ENCODE data around the gene NXN. TPM values are rescaled to one million over a fixed set of nuclear protein-coding genes. Genes with fewer than 3 reads are reported as not detected.
A peak's percentile ranks its signal among the peaks of the same experiment; 100 is the strongest.
"Not testable (repeated sequence)": the region's sequence is repeated elsewhere in the genome, so short reads cannot be mapped to it uniquely, and the experiment has no call there.

Gene NXN
- total RNA-seq, 1 experiment from 2014 or later, result 6.0 TPM

DNA sequence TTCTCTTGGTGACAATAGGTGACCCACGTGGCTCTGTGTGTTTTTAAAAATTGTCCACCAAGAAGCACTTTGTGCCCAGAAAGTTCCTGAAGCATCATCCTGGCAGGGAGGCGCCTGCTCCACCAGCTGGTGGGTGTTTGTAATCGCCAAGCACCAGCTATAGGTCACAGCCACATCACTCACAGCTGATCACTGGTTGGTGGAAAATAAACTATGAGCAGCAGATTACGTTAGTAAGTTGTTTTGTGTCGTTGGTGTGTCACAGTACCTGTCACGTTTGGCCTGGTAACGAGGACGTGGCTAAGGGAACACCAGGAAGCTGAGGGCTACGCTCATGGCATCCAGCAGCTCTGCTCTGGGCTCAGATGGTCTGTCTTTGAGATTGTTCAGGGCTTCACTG, 187.3 kb downstream of the NXN start:
- CTCF ChIA-PET, result interaction anchor here (0.6 kb wide), 1 partner anchor 205 kb away, joined by 8 read pairs; the partner anchor contains the start of gene TIMM22
- intact Hi-C loops (cut with micrococcal nuclease; ENCODE audit: unreplicated experiment), result no loop called here

DNA sequence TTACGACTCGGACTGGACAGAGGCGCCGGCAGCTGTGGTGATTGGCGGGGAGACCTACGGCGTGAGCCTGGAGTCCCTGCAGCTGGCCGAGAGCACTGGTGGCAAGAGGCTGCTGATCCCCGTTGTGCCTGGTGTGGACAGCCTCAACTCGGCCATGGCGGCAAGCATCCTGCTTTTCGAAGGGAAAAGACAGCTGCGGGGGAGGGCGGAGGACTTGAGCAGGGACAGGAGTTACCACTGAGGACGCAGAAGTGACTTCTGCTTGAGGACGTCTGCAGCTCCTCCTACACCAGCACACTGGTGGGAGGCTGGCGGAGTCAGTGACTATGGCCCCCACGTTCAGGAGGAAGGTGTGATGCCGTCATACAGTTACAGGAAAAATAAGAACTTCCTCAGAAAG, 187.7 kb downstream of the NXN start:
- no peak overlapping the region for H3K4me3 ChIP-seq (ENCODE audit: low read depth, low read length, poor library complexity, severe bottlenecking)
- no peaks in the 10 kb centered on the region for H3K27me3 ChIP-seq (replicated peaks; ENCODE audit: insufficient read depth, low read depth, low read length, poor library complexity)
- TSS peak; percentile 36 for BruUV-seq (replicated peaks)
- peaks cover 23% of the 10 kb centered on the region for H3K36me3 ChIP-seq (ENCODE audit: insufficient read depth, low read length, poor library complexity, severe bottlenecking)
- TF ChIP-seq EZH2 (IDR thresholded peaks at IDR 0.05; ENCODE audit: borderline replicate concordance, low read depth, low read length, poor library complexity, severe bottlenecking), result no peak
- TF ChIP-seq, protein P1, sequence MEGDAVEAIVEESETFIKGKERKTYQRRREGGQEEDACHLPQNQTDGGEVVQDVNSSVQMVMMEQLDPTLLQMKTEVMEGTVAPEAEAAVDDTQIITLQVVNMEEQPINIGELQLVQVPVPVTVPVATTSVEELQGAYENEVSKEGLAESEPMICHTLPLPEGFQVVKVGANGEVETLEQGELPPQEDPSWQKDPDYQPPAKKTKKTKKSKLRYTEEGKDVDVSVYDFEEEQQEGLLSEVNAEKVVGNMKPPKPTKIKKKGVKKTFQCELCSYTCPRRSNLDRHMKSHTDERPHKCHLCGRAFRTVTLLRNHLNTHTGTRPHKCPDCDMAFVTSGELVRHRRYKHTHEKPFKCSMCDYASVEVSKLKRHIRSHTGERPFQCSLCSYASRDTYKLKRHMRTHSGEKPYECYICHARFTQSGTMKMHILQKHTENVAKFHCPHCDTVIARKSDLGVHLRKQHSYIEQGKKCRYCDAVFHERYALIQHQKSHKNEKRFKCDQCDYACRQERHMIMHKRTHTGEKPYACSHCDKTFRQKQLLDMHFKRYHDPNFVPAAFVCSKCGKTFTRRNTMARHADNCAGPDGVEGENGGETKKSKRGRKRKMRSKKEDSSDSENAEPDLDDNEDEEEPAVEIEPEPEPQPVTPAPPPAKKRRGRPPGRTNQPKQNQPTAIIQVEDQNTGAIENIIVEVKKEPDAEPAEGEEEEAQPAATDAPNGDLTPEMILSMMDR (conservative IDR thresholded peaks at IDR 0.05; ENCODE audit: low read depth, low read length), result no peak
- H3K27ac ChIP-seq (ENCODE audit: low read depth, low read length, poor library complexity, severe bottlenecking), result no peak overlapping the region
- no peaks in the 10 kb centered on the region for H3K9me3 ChIP-seq (ENCODE audit: low read depth, low read length, poor library complexity, severe bottlenecking)
- ChIA-PET POLR2A (ENCODE audit: low non-redundant PET) (no interaction called here), CTCF (no interaction called here)
- intact Hi-C loops (cut with micrococcal nuclease; ENCODE audit: unreplicated experiment), result no loop called here
- DNase-seq (ENCODE audit: low spot score), result no peak
- H3K4me1 ChIP-seq (ENCODE audit: insufficient read depth, low read length, poor library complexity, severe bottlenecking), result peaks cover 4% of the 10 kb centered on the region

More for the DNA sequence above, 187.3 kb downstream of the NXN start:
- Histone ChIP-seq H3K4me1 (ENCODE audit: insufficient read depth, low read length, poor library complexity, severe bottlenecking) (peaks cover 4% of the 10 kb centered on the region), H3K36me3 (ENCODE audit: insufficient read depth, low read length, poor library complexity, severe bottlenecking) (peaks cover 23% of the 10 kb centered on the region), H3K27me3 (replicated peaks; ENCODE audit: insufficient read depth, low read depth, low read length, poor library complexity) (no peaks in the 10 kb centered on the region), H3K27ac (ENCODE audit: low read depth, low read length, poor library complexity, severe bottlenecking) (no peak overlapping the region), H3K4me3 (ENCODE audit: low read depth, low read length, poor library complexity, severe bottlenecking) (no peak overlapping the region), H3K9me3 (ENCODE audit: low read depth, low read length, poor library complexity, severe bottlenecking) (no peaks in the 10 kb centered on the region)
- BruUV-seq (replicated peaks), result no TSS peak
- TF ChIP-seq EZH2 (IDR thresholded peaks at IDR 0.05; ENCODE audit: borderline replicate concordance, low read depth, low read length, poor library complexity, severe bottlenecking), result no peak
- TF ChIP-seq, protein P1 (conservative IDR thresholded peaks at IDR 0.05; ENCODE audit: low read depth, low read length), result no peak
- POLR2A ChIA-PET (ENCODE audit: low non-redundant PET), result no interaction called here
- DNase-seq (ENCODE audit: low spot score), result no peak

DNA sequence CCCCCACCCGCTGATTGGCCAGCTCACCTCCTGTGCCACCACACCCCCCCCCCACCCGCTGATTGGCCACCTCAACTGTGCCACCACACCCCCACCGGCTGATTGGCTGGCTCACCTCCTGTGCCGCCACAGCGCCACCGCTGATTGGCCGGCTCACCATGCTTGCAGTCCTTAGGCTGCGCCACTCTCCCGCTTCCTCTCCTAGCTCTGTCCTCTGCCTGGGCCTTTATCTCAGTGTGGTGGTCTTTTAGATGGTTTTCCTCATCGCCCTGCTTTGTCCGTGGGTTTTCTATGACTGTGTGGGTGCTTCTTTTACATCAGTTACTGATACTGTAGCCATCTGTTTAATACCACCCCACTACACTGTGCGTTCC, 188.7 kb downstream of the NXN start:
- H3K27ac ChIP-seq (ENCODE audit: low read depth, low read length, poor library complexity, severe bottlenecking); POLR2A ChIA-PET (ENCODE audit: low non-redundant PET); BruUV-seq (replicated peaks); intact Hi-C loops (cut with micrococcal nuclease; ENCODE audit: unreplicated experiment); H3K27me3 ChIP-seq (replicated peaks; ENCODE audit: insufficient read depth, low read depth, low read length, poor library complexity); CTCF ChIA-PET; DNase-seq (ENCODE audit: low spot score); H3K4me3 ChIP-seq (ENCODE audit: low read depth, low read length, poor library complexity, severe bottlenecking); H3K9me3 ChIP-seq (ENCODE audit: low read depth, low read length, poor library complexity, severe bottlenecking); H3K4me1 ChIP-seq (ENCODE audit: insufficient read depth, low read length, poor library complexity, severe bottlenecking): not testable (repeated sequence)
- peaks cover 23% of the 10 kb centered on the region for H3K36me3 ChIP-seq (ENCODE audit: insufficient read depth, low read length, poor library complexity, severe bottlenecking)

DNA sequence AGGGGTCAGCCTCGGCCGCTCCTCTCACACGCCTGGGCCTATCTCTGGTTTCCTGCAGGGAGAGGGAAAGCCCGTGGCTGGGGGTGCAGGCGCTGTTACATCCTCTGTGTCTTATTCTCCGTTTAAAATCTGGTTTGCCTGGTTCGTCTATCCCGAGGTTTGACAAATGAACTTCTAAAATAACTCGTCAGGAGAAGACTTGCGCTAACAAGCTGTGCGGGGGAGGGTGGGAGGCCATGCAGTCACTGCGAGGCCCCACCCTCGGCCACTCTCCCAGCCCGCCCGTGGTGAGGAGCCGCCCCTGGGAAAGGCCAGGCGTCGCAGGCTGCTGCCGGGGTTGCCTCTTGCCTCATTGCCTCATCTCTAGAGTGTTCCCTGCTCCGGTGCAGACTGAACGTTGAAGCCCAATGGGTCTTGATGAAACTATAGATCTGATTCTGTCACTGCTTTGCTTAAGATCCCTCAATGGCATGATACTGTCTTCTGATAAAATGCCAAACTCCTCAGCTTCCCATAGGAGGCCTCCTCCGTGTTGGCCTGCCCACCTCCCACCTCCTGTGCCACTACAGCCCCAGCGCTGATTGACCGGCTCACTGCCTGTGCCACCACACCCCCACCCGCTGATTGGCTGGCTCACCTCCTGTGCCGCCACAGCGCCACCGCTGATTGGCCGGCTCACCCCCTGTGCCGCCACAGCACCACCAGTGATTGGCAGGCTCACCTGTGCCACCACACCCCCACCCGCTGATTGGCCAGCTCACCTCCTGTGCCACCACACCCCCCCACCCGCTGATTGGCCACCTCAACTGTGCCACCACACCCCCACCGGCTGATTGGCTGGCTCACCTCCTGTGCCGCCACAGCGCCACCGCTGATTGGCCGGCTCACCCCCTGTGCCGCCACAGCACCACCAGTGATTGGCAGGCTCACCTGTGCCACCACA, 189.4 kb downstream of the NXN start:
- CTCF ChIA-PET; POLR2A ChIA-PET (ENCODE audit: low non-redundant PET); BruUV-seq (replicated peaks); intact Hi-C loops (cut with micrococcal nuclease; ENCODE audit: unreplicated experiment); H3K27ac ChIP-seq (ENCODE audit: low read depth, low read length, poor library complexity, severe bottlenecking); H3K27me3 ChIP-seq (replicated peaks; ENCODE audit: insufficient read depth, low read depth, low read length, poor library complexity); H3K4me3 ChIP-seq (ENCODE audit: low read depth, low read length, poor library complexity, severe bottlenecking); DNase-seq (ENCODE audit: low spot score); H3K4me1 ChIP-seq (ENCODE audit: insufficient read depth, low read length, poor library complexity, severe bottlenecking); H3K9me3 ChIP-seq (ENCODE audit: low read depth, low read length, poor library complexity, severe bottlenecking): not testable (repeated sequence)
- peaks cover 23% of the 10 kb centered on the region for H3K36me3 ChIP-seq (ENCODE audit: insufficient read depth, low read length, poor library complexity, severe bottlenecking)

Data from A673 (cell line).